Activated CD8-positive, alpha-beta T cell treated with anti-CD3 and anti-CD28 coated beads, Interleukin-2, amount 10 ng/mL, durations not matched to agents 7 days and 5 days (primary cell): ENCODE data around the gene INCENP. TPM values are rescaled to one million over a fixed set of nuclear protein-coding genes. Genes with fewer than 3 reads are reported as not detected.
"Not testable (repeated sequence)": the region's sequence is repeated elsewhere in the genome, so short reads cannot be mapped to it uniquely, and the experiment has no call there.

Experiments used
- ATAC-seq: fragments of 150-1000 bp; cut with Tn5 transposase; one replicate; pipeline ENCODE4 v1.10.0; 2021; ENCODE audit warnings: moderate library complexity
- CTCF ChIA-PET: fragments of 350-600 bp; sonication (Branson Sonifier 250); formaldehyde crosslinking; loops from one replicate; lab custom pipeline; 2021; ENCODE audit warnings: antibody characterized with exemption; lab: Charles Lee
- POLR2A ChIA-PET: fragments of 350-600 bp; sonication (Branson Sonifier 250); formaldehyde crosslinking; loops from one replicate; lab custom pipeline; 2021; ENCODE audit warnings: antibody characterized with exemption; lab: Charles Lee
- DNase-seq: peaks from one replicate; pipeline ENCODE4 v3.0.0-alpha.2; 2020
- H3K27ac Mint-ChIP-seq: one replicate; pipeline ENCODE4 v1.8.0; 2021; ENCODE audit warnings: mild to moderate bottlenecking, mixed read lengths
- H3K27me3 Mint-ChIP-seq: one replicate; pipeline ENCODE4 v1.8.0; 2021; ENCODE audit warnings: low read depth, mixed read lengths
- H3K36me3 Mint-ChIP-seq: one replicate; pipeline ENCODE4 v1.8.0; 2021; ENCODE audit warnings: low read depth, mixed read lengths
- H3K4me1 Mint-ChIP-seq: one replicate; pipeline ENCODE4 v1.8.0; 2021; ENCODE audit warnings: low read depth, mixed read lengths
- H3K4me3 Mint-ChIP-seq: one replicate; pipeline ENCODE4 v1.8.0; 2021; ENCODE audit warnings: mild to moderate bottlenecking, mixed read lengths
- H3K9me3 Mint-ChIP-seq: one replicate; pipeline ENCODE4 v1.8.0; 2022; ENCODE audit warnings: mixed read lengths; ENCODE audit not compliant: insufficient read depth
- total RNA-seq, 2 experiments: library from RNA; stranded (reverse); gene quantifications; one replicate each; pipeline ENCODE4 v1.2.3, GENCODE V29; 2021

The INCENP gene
- total RNA-seq, 2 experiments from 2014 or later = 195 to 211 TPM

DNA sequence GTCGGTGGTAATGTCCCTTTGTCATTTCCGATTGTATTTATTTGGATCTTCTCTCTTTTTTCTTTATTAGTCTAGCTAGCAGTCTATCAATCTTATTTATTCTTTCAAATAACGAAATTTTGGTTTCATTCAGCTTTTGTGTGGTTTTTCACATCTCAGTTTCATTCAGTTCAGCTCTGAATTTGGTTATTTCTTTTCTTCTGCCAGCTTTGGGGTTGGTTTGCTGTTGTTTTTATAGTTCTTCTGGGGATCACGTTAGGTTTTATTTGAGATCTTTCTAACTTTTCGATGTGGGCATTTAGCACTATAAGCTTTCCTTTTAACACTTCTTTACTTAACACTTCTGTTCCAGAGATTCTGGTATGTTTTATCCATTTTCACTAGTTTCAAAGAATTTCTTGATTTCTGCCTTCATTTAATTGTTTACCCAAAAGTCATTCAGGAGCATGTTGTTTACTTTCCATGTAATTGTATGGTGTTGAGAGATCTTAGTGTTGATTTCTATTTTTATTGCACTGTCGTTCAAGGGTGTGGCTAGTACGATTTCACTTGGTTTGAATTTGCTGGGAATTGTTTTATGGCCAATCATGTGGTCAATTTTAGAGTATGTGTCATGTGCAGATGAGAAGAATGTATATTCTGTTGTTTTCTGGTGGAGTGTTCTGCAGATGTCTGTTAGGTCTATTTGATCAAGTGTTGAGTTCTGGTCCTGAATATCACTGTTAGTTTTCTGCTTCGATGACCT lies 58.5 kb downstream of the INCENP start:
- POLR2A ChIA-PET = no interaction called here
- Mint-ChIP-seq H3K27me3 (peaks cover 16% of the 10 kb centered on the region), H3K9me3 (no peaks in the 10 kb centered on the region), H3K27ac (no peak overlapping the region), H3K4me1 (no peaks in the 10 kb centered on the region), H3K4me3 (no peak overlapping the region), H3K36me3 (no peaks in the 10 kb centered on the region)
- no peak for DNase-seq
- CTCF ChIA-PET = interaction anchor here (0.7 to 0.9 kb wide), 2 partner anchors 9 to 11 kb away, joined by 3 read pairs; no protein-coding TSS in a partner anchor
- no peak for ATAC-seq

DNA sequence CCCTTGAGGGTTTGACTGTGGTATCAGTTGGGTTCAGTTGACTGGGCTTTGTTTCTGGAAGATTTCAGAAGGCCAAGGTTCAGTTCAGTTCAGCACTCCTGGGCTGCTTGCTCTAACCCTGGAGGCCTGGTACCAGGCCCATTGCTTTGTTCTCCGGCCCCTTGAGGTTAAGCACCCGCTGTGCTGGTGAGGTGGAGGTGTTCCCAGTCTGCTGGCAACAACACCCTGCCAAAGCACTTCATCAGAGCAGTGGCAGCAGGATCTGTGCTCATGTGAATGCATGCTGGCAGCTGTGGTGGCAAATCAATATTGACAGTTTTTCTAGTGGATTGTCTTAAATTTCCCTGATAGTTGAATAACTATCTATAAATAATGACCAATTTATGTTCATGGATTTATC lies 62.4 kb downstream of the INCENP start:
- no peaks in the 10 kb centered on the region for H3K4me1 Mint-ChIP-seq
- no peaks in the 10 kb centered on the region for H3K36me3 Mint-ChIP-seq
- H3K4me3 Mint-ChIP-seq = no peak overlapping the region
- no peak overlapping the region for H3K27ac Mint-ChIP-seq
- H3K27me3 Mint-ChIP-seq = peaks cover 17% of the 10 kb centered on the region
- POLR2A ChIA-PET = no interaction called here
- H3K9me3 Mint-ChIP-seq = no peaks in the 10 kb centered on the region
- DNase-seq (no peak), ATAC-seq (no peak)
- CTCF ChIA-PET = no interaction called here

DNA sequence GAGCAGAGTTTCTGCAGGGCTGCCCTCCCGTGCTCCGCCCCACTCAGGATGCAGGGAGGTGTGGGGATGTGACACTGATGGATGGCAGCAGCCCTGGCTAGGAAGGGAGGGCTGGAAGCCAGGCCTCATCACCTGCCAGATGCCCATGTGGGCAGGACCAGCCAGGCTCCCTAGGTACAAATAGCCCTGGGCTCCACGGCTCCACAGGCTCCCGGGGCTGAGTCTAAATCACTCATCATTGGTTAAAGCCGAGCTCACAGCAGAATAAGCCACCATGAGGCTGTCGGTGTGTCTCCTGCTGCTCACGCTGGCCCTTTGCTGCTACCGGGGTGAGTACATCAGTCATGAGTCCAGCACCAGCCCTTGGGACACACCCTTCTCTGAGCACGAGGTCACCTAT lies 66.2 kb downstream of the INCENP start, which contains the start of gene SCGB1D1:
Gene SCGB1D1, plus strand, starts transcription at position 206 of the 400 bp plus-strand sequence. Its CDS starts 69 bp downstream, at position 275.
- H3K27ac Mint-ChIP-seq = no peak within 1 kb of the TSS
- DNase-seq (no peak), ATAC-seq (no peak)
- no peak within 1 kb of the TSS for H3K4me3 Mint-ChIP-seq
- CTCF ChIA-PET = no interaction called here
- H3K9me3 Mint-ChIP-seq = no peaks in the 10 kb centered on the region
- H3K4me1 Mint-ChIP-seq = no peaks in the 10 kb centered on the region
- H3K27me3 Mint-ChIP-seq = peaks cover 16% of the 10 kb centered on the region
- POLR2A ChIA-PET = no interaction called here
- no peaks in the 10 kb centered on the region for H3K36me3 Mint-ChIP-seq

DNA sequence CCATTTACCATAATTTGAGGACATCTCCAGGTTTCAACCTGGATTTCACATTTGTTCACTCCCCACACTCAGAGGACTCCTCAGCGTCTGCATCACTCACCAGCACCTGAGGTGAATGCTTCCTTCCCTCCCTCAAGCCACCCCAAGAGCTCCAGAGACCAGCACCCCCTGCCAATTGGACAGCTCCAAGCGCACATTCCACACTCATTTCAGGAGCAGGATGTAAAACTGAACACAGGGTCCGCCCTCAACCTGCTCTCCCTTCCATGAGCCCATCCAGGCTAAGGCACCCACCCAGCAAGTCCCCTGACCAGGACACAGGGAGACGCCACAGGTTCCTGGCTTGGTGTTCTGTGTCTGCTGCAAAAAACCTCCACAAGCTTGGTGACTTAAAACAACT lies 70.1 kb downstream of the INCENP start:
- H3K27ac Mint-ChIP-seq = no peak overlapping the region
- ChIA-PET POLR2A (no interaction called here), CTCF (no interaction called here)
- ATAC-seq (no peak), DNase-seq (no peak)
- H3K4me1 Mint-ChIP-seq = no peaks in the 10 kb centered on the region
- H3K36me3 Mint-ChIP-seq = no peaks in the 10 kb centered on the region
- H3K9me3 Mint-ChIP-seq = no peaks in the 10 kb centered on the region
- no peak overlapping the region for H3K4me3 Mint-ChIP-seq
- peaks cover 23% of the 10 kb centered on the region for H3K27me3 Mint-ChIP-seq

DNA sequence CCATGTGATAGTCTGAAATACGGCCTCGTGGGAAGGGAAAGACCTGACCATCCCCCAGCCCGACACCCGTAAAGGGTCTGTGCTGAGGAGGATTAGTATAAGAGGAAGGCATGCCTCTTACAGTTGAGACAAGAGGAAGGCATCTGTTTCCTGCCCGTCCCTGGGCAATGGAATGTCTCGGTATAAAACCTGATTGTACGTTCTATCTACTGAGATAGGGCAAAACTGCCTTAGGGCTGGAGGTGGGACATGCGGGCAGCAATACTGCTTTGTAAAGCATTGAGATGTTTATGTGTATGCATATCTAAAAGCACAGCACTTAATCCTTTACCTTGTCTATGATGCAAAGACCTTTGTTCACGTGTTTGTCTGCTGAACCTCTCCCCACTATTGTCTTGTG lies 71.2 kb downstream of the INCENP start:
- POLR2A ChIA-PET, H3K4me1 Mint-ChIP-seq, DNase-seq, CTCF ChIA-PET, H3K9me3 Mint-ChIP-seq, H3K4me3 Mint-ChIP-seq, H3K36me3 Mint-ChIP-seq, ATAC-seq, H3K27ac Mint-ChIP-seq: not testable (repeated sequence)
- peaks cover 25% of the 10 kb centered on the region for H3K27me3 Mint-ChIP-seq

DNA sequence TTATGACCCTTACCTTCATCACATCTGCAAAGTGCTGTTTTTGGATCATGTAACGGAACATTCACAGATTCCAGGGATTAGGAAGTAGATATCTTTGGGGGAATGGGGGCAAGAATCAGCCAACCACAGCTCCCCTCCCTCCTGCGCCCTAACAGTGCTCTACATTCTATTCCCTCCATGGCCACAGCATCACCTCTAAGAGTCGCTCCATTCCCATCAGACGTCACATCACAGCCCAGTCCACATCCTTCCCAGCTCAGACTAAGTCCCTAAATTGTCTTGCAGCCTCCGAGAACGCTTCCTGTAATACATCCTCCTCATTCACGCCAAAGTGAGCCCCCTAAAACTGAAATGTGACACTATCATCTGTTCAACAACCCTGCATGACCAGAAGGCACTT lies 72.1 kb downstream of the INCENP start:
- ATAC-seq (no peak), DNase-seq (no peak)
- peaks cover 33% of the 10 kb centered on the region for H3K27me3 Mint-ChIP-seq
- H3K4me1 Mint-ChIP-seq = no peaks in the 10 kb centered on the region
- no peaks in the 10 kb centered on the region for H3K9me3 Mint-ChIP-seq
- no peak overlapping the region for H3K4me3 Mint-ChIP-seq
- H3K36me3 Mint-ChIP-seq = no peaks in the 10 kb centered on the region
- no peak overlapping the region for H3K27ac Mint-ChIP-seq
- POLR2A ChIA-PET = no interaction called here
- CTCF ChIA-PET = no interaction called here

DNA sequence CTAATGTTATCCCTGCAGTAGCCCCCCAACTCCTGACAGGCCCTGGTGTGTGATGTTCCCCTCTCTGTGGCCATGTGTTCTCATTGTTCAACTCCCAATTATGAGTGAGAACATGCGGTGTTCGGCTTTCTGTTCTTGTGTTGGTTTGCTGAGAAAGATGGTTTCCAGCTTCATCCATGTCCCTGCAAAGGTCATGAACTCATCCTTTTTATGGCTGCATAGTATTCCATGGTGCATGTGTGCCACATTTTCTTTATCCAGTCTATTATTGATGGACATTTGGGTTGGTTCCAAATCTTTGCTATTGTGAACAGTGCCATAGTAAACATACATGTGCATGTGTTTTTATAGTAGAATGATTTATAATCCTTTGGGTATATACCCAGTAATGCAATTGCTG lies 73.6 kb downstream of the INCENP start:
- H3K9me3 Mint-ChIP-seq, CTCF ChIA-PET, POLR2A ChIA-PET, ATAC-seq, H3K36me3 Mint-ChIP-seq, H3K27ac Mint-ChIP-seq, DNase-seq, H3K4me3 Mint-ChIP-seq, H3K4me1 Mint-ChIP-seq: not testable (repeated sequence)
- peaks cover 42% of the 10 kb centered on the region for H3K27me3 Mint-ChIP-seq

DNA sequence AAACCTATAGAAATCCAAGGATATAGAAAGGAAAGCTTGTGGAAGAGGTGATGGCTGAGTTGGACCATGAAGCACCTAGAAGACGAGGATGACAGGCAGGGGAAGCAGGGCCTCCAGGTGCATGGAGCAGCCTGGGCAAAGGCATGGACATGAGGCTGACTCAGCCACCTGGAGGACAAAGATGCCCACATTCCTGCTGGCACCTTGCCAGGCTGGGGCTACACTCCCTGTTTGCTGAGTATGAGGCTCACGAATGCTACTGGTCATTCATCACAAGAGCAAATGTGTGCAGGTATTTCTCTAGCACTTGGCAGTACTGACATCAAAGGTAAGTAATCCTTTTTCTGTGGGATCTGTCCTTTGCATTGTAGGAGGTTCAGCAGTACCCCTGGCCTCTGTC lies 77.6 kb downstream of the INCENP start:
- peaks cover 2% of the 10 kb centered on the region for H3K4me1 Mint-ChIP-seq
- CTCF ChIA-PET = interaction anchor here (0.8 kb wide), 1 partner anchor 13 kb away, joined by 3 read pairs; no protein-coding TSS in a partner anchor

More for the DNA sequence above, 77.6 kb downstream of the INCENP start:
- Mint-ChIP-seq H3K4me3 (no peak overlapping the region), H3K27me3 (peaks cover 31% of the 10 kb centered on the region), H3K36me3 (no peaks in the 10 kb centered on the region), H3K27ac (no peak overlapping the region), H3K9me3 (no peaks in the 10 kb centered on the region)
- DNase-seq = no peak
- ATAC-seq = no peak
- POLR2A ChIA-PET = no interaction called here

Other genes with a start within 250 kb of the INCENP start
- gene FADS3, start 232.5 kb upstream of the INCENP start, total RNA-seq = 1 to 10 TPM; 3.8 to 4.5 TPM
- gene RAB3IL1, start 206.4 kb upstream of the INCENP start, total RNA-seq = not detected
- not detected for gene BEST1, start 173.7 kb upstream of the INCENP start, total RNA-seq
- 100 to 1,000 TPM; 709 to 727 TPM for gene FTH1, start 156.4 kb upstream of the INCENP start, total RNA-seq
- gene SCGB1D1, start 66.2 kb downstream of the INCENP start, total RNA-seq = not detected
- gene SCGB2A1, start 84.7 kb downstream of the INCENP start, total RNA-seq = not detected
- gene SCGB1D2, start 118.2 kb downstream of the INCENP start, total RNA-seq = not detected
- gene SCGB2A2, start 146.1 kb downstream of the INCENP start, total RNA-seq = not detected
- not detected for gene SCGB1D4, start 175.1 kb downstream of the INCENP start, total RNA-seq
- 10 to 100 TPM; 11.5 to 12.4 TPM for gene ASRGL1, start 213.4 kb downstream of the INCENP start, total RNA-seq